CD4-positive, alpha-beta memory T cell (primary cell): ENCODE measurements around the gene TMEM120B. TPM values are rescaled to one million over a fixed set of nuclear protein-coding genes. Genes with fewer than 3 reads are reported as not detected.

Source experiments
- CTCF ChIA-PET: fragments of 350-600 bp; sonication (Branson Sonifier 250); formaldehyde crosslinking; loops from one replicate; lab custom pipeline; 2021; ENCODE audit warnings: inconsistent platforms; ENCODE audit not compliant: partially characterized antibody; lab: Charles Lee
- POLR2A ChIA-PET: fragments of 350-600 bp; sonication (Branson Sonifier 250); formaldehyde crosslinking; loops from one replicate; lab custom pipeline; 2021; ENCODE audit not compliant: partially characterized antibody; lab: Charles Lee
- DNase-seq, 5 donors: peaks; one replicate each; pipeline versions ENCODE4 v3.0.0 to v3.0.0-alpha.2; 2020 to 2022; ENCODE audit warnings: mixed read lengths in 1 of 5
- H3K27ac ChIP-seq: one replicate; pipeline ENCODE4 v1.7.0; 2013; ENCODE audit warnings: low read depth, low read length
- H3K27me3 ChIP-seq: 2 replicates; pipeline ENCODE4 v1.7.0; 2013; ENCODE audit warnings: mild to moderate bottlenecking, low read length, moderate library complexity; ENCODE audit not compliant: insufficient read depth
- H3K36me3 ChIP-seq: 2 replicates; pipeline ENCODE4 v1.7.0; 2013; ENCODE audit warnings: mild to moderate bottlenecking, low read length, moderate library complexity; ENCODE audit not compliant: insufficient read depth
- H3K4me1 ChIP-seq: 2 replicates; pipeline ENCODE4 v1.7.0; 2013; ENCODE audit warnings: mild to moderate bottlenecking, low read length, moderate library complexity; ENCODE audit not compliant: insufficient read depth
- H3K4me3 ChIP-seq, 2 donors: one replicate each; pipeline ENCODE4 v1.7.0; 2013; ENCODE audit warnings: low read length in 2 of 2, mild to moderate bottlenecking in 1 of 2
- H3K9me3 ChIP-seq, 2 donors: one replicate each; pipeline ENCODE4 v1.7.0; 2013; ENCODE audit warnings: low read length in 2 of 2, control low read depth in 1 of 2; ENCODE audit not compliant: control insufficient read depth in 1 of 2
- H3K27ac Mint-ChIP-seq, 7 donors: one replicate each; pipeline ENCODE4 v1.8.0; 2020 to 2021; ENCODE audit warnings: mixed read lengths in 7 of 7, mild to moderate bottlenecking in 6 of 7, inconsistent platforms in 3 of 7, moderate library complexity in 3 of 7
- H3K27me3 Mint-ChIP-seq, 2 donors: one replicate each; pipeline ENCODE4 v1.8.0; 2020 to 2021; ENCODE audit warnings: mixed read lengths in 2 of 2
- H3K36me3 Mint-ChIP-seq, 2 donors: one replicate each; pipeline ENCODE4 v1.8.0; 2020 to 2021; ENCODE audit warnings: mixed read lengths in 2 of 2, inconsistent platforms in 1 of 2, mild to moderate bottlenecking in 1 of 2
- H3K4me1 Mint-ChIP-seq, 4 donors: one replicate each; pipeline ENCODE4 v1.8.0; 2020 to 2021; ENCODE audit warnings: mixed read lengths in 4 of 4, mild to moderate bottlenecking in 1 of 4
- H3K4me3 Mint-ChIP-seq, 8 donors: one replicate each; pipeline ENCODE4 v1.8.0; 2020 to 2021; ENCODE audit warnings: mixed read lengths in 8 of 8, mild to moderate bottlenecking in 7 of 8, moderate library complexity in 6 of 8, inconsistent platforms in 3 of 8
- H3K9me3 Mint-ChIP-seq, 8 donors: one replicate each; pipeline ENCODE4 v1.8.0; 2020 to 2021; ENCODE audit warnings: mixed read lengths in 8 of 8, mild to moderate bottlenecking in 5 of 8, inconsistent platforms in 3 of 8, moderate library complexity in 1 of 8
- intact Hi-C: fragments of 100-400 bp; cut with micrococcal nuclease; formaldehyde crosslinking; loops from one replicate; pipeline ENCODE4 v1.15.1; 2023
- polyA plus RNA-seq, 2 donors: library from polyadenylated mRNA; unstranded; fragments of 300-500 nt; fragmentation: Illumina TruSeq; gene quantifications; one replicate each; pipeline ENCODE4 v1.2.3, GENCODE V29; 2021
- total RNA-seq, 2 experiments: library from RNA; stranded (reverse); gene quantifications; one replicate each; pipeline ENCODE4 v1.2.3, GENCODE V29; 2021

Gene TMEM120B
- total and polyA plus RNA-seq, 4 experiments from 2014 or later: 3.3 to 12.8 (median 7.4) TPM

- Histone ChIP-seq H3K27me3 (no peaks in the 10 kb centered on the region), H3K27ac (no peak overlapping the region), H3K4me1 (peaks cover 9% of the 10 kb centered on the region), H3K9me3 (no peaks in the 10 kb centered on the region), H3K4me3 (no peak overlapping the region), H3K36me3 (no peaks in the 10 kb centered on the region)
- Mint-ChIP-seq H3K27me3 (no peaks in the 10 kb centered on the region), H3K27ac (peak overlapping the region in 2 of 7 donors; percentile 29 to 60), H3K9me3 (no peaks in the 10 kb centered on the region), H3K4me3 (peak overlapping the region in 1 of 8 donors; percentile 48), H3K36me3 (no peaks in the 10 kb centered on the region), H3K4me1 (peaks cover 2 to 9% (median 6%) of the 10 kb centered on the region in 4 donors)
- intact Hi-C loops: no loop called here
- ChIA-PET POLR2A (no interaction called here), CTCF (interaction anchor here (0.9 to 1.3 kb wide), 4 partner anchors 24 to 74 kb away, joined by 3 to 8 read pairs (median 3); partner anchors contain the start of gene RHOF)
- no peak for DNase-seq
Measured at GRCh38 chr12:121769831-121770301, 57.3 kb downstream of the TMEM120B start.

GRCh38 chr12:121770388-121770787 is 57.8 kb downstream of the TMEM120B start:
- Histone ChIP-seq H3K36me3 (no peaks in the 10 kb centered on the region), H3K9me3 (no peaks in the 10 kb centered on the region), H3K4me3 (no peak overlapping the region), H3K4me1 (peaks cover 9% of the 10 kb centered on the region), H3K27ac (no peak overlapping the region), H3K27me3 (no peaks in the 10 kb centered on the region)
- no peaks in the 10 kb centered on the region for H3K27me3 Mint-ChIP-seq
- H3K4me1 Mint-ChIP-seq: peaks cover 2 to 9% (median 6%) of the 10 kb centered on the region in 4 donors
- H3K9me3 Mint-ChIP-seq: no peaks in the 10 kb centered on the region
- CTCF ChIA-PET: interaction anchor here (1.1 kb wide), 1 partner anchor 42 kb away, joined by 3 read pairs; no protein-coding TSS in a partner anchor
- H3K36me3 Mint-ChIP-seq: no peaks in the 10 kb centered on the region
- DNase-seq: no peak
- POLR2A ChIA-PET: no interaction called here
- peak overlapping the region in 1 of 8 donors; percentile 48 for H3K4me3 Mint-ChIP-seq
- peak overlapping the region in 1 of 7 donors; percentile 29 for H3K27ac Mint-ChIP-seq
- intact Hi-C loops: no loop called here

- Mint-ChIP-seq H3K4me3 (no peak overlapping the region), H3K4me1 (peaks cover 2 to 10% (median 6%) of the 10 kb centered on the region in 4 donors), H3K9me3 (no peaks in the 10 kb centered on the region), H3K36me3 (no peaks in the 10 kb centered on the region), H3K27ac (no peak overlapping the region), H3K27me3 (no peaks in the 10 kb centered on the region)
- no peak overlapping the region for H3K27ac ChIP-seq
- intact Hi-C loops: no loop called here
- no peaks in the 10 kb centered on the region for H3K27me3 ChIP-seq
- H3K9me3 ChIP-seq: no peaks in the 10 kb centered on the region
- peaks cover 15% of the 10 kb centered on the region for H3K4me1 ChIP-seq
- no peak overlapping the region for H3K4me3 ChIP-seq
- ChIA-PET POLR2A (no interaction called here), CTCF (interaction anchor here (7.4 to 17.7 kb wide), 2 partner anchors 22 to 74 kb away, joined by 120 to 559 read pairs; partner anchors contain the start of gene RHOF)
- no peak for DNase-seq
- no peaks in the 10 kb centered on the region for H3K36me3 ChIP-seq
Measured at GRCh38 chr12:121770813-121771625, 58.5 kb downstream of the TMEM120B start.

GRCh38 chr12:121773011-121773777 is 60.6 kb downstream of the TMEM120B start:
- Mint-ChIP-seq H3K4me3 (no peak overlapping the region), H3K4me1 (peaks cover 5 to 14% (median 11%) of the 10 kb centered on the region in 4 donors), H3K36me3 (peaks cover 0 to 4% of the 10 kb centered on the region in 2 donors), H3K27ac (peak overlapping the region; percentile 68 to 87 (median 78)), H3K27me3 (no peaks in the 10 kb centered on the region), H3K9me3 (no peaks in the 10 kb centered on the region)
- H3K36me3 ChIP-seq: no peaks in the 10 kb centered on the region
- intact Hi-C loops: loop anchor here (1.0 to 2.0 kb wide), 4 partner anchors 68 to 273 kb away; partner anchors contain the start of gene PSMD9
- H3K4me3 ChIP-seq: no peak overlapping the region
- POLR2A ChIA-PET: interaction anchor here (1.1 to 37.3 kb wide), 2 partner anchors 10 to 35 kb away, joined by 4 to 2727 read pairs; partner anchors contain the start of genes RHOF and SETD1B
- H3K4me1 ChIP-seq: peaks cover 23% of the 10 kb centered on the region
- H3K27me3 ChIP-seq: no peaks in the 10 kb centered on the region
- no peaks in the 10 kb centered on the region for H3K9me3 ChIP-seq
- CTCF ChIA-PET: interaction anchor here (0.7 to 17.7 kb wide), 17 partner anchors 9 to 274 kb away, joined by 3 to 559 read pairs (median 7); partner anchors contain the start of genes RHOF and TMEM120B
- no peak overlapping the region for H3K27ac ChIP-seq
- DNase-seq: peak; percentile 76 to 82 (median 78)

DNA sequence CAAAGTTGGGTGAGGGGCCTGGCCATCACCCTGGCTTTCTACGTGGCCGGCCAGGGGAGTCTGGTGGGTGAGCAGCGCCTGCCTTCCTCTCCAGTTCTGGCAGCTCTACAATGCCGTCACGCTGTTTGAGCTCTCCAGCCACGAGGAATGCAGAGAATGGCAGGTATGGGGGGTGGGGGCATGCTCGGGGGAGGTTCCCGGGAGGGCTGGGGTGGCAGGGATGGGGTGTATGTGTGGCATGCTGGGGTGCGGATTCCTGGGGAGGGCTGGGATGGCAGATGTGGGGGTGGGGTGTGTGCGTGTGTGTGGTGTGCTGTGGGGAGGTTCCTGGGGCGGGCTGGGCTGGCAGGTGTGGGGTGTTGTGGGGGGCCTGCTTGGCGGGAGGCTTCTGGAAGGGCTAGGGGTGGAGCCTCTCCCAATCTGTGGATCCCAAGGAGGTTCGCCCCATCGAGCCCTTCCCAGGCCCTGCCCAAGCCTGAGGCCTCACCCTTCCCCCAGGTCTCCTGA is 62.5 kb downstream of the TMEM120B start:
- Mint-ChIP-seq H3K4me1 (peaks cover 5 to 25% (median 14%) of the 10 kb centered on the region in 4 donors), H3K27me3 (no peaks in the 10 kb centered on the region), H3K4me3 (no peak overlapping the region), H3K27ac (peak overlapping the region in 1 of 7 donors; percentile 30), H3K36me3 (peaks cover 9 to 18% of the 10 kb centered on the region in 2 donors), H3K9me3 (no peaks in the 10 kb centered on the region)
- H3K27ac ChIP-seq: no peak overlapping the region
- H3K27me3 ChIP-seq: no peaks in the 10 kb centered on the region
- H3K4me3 ChIP-seq: no peak overlapping the region
- ChIA-PET POLR2A (interaction anchor here (37.3 kb wide), 1 partner anchor 33 kb away, joined by 2727 read pairs; the partner anchor contains the start of genes RHOF and SETD1B), CTCF (interaction anchor here (0.6 to 17.7 kb wide), 8 partner anchors 18 to 222 kb away, joined by 3 to 559 read pairs (median 6); partner anchors contain the start of gene RHOF)
- no peak for DNase-seq
- H3K4me1 ChIP-seq: peaks cover 23% of the 10 kb centered on the region
- H3K9me3 ChIP-seq: no peaks in the 10 kb centered on the region
- H3K36me3 ChIP-seq: peaks cover 16% of the 10 kb centered on the region
- intact Hi-C loops: no loop called here

- Histone ChIP-seq H3K4me1 (peaks cover 23% of the 10 kb centered on the region), H3K36me3 (peaks cover 20% of the 10 kb centered on the region), H3K9me3 (no peaks in the 10 kb centered on the region), H3K4me3 (no peak overlapping the region), H3K27ac (no peak overlapping the region), H3K27me3 (no peaks in the 10 kb centered on the region)
- peaks cover 13 to 22% of the 10 kb centered on the region in 2 donors for H3K36me3 Mint-ChIP-seq
- H3K27ac Mint-ChIP-seq: no peak overlapping the region
- POLR2A ChIA-PET: interaction anchor here (37.3 kb wide), 1 partner anchor 33 kb away, joined by 2727 read pairs; the partner anchor contains the start of genes RHOF and SETD1B
- CTCF ChIA-PET: interaction anchor here (0.6 to 17.7 kb wide), 6 partner anchors 18 to 223 kb away, joined by 3 to 559 read pairs (median 20); partner anchors contain the start of gene RHOF
- no peaks in the 10 kb centered on the region for H3K27me3 Mint-ChIP-seq
- intact Hi-C loops: no loop called here
- no peak overlapping the region for H3K4me3 Mint-ChIP-seq
- no peaks in the 10 kb centered on the region for H3K9me3 Mint-ChIP-seq
- H3K4me1 Mint-ChIP-seq: peaks cover 5 to 30% (median 16%) of the 10 kb centered on the region in 4 donors
- no peak for DNase-seq
Measured at GRCh38 chr12:121775501-121775900, 62.9 kb downstream of the TMEM120B start.
